ENCODE results near the gene EFCAB8. TPM values are rescaled to one million over a fixed set of nuclear protein-coding genes. Genes with fewer than 3 reads are reported as not detected.

EFCAB8 gene
- total RNA-seq, 2 experiments from 2014 or later = not detected

DNA sequence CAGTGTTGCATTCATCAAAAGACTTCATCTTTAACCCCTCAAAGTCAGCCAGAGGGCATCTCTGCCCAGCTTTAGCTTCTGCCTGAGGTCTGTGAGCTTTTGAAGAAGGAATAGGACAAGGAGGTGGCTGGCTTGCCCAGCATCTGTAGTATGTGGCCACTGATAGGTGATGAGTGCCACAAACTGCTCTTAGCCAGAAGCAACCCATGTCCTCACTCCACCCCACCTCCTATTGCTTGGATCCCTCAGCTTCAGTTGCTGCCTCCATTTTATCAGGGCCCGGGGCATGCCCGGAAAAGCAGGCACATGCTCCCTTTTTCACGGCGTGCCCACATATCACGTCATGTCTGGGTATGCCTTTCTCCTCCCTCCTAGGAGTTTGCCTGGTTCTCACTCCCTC is 11.9 kb upstream of the EFCAB8 start:
- H3K4me3 ChIP-seq (ENCODE audit: low read depth, low read length, poor library complexity, severe bottlenecking) = no peak overlapping the region
- TF ChIP-seq EZH2phosphoT487 (IDR thresholded peaks at IDR 0.05; ENCODE audit: borderline replicate concordance, low read depth, low read length) = no peak
- TF ChIP-seq, protein P1, sequence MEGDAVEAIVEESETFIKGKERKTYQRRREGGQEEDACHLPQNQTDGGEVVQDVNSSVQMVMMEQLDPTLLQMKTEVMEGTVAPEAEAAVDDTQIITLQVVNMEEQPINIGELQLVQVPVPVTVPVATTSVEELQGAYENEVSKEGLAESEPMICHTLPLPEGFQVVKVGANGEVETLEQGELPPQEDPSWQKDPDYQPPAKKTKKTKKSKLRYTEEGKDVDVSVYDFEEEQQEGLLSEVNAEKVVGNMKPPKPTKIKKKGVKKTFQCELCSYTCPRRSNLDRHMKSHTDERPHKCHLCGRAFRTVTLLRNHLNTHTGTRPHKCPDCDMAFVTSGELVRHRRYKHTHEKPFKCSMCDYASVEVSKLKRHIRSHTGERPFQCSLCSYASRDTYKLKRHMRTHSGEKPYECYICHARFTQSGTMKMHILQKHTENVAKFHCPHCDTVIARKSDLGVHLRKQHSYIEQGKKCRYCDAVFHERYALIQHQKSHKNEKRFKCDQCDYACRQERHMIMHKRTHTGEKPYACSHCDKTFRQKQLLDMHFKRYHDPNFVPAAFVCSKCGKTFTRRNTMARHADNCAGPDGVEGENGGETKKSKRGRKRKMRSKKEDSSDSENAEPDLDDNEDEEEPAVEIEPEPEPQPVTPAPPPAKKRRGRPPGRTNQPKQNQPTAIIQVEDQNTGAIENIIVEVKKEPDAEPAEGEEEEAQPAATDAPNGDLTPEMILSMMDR (conservative IDR thresholded peaks at IDR 0.05; ENCODE audit: low read length) = no peak
- H4K20me1 ChIP-seq (ENCODE audit: insufficient read depth, low read length) = no peaks in the 10 kb centered on the region
- H3K4me2 ChIP-seq (ENCODE audit: low read length) = no peak overlapping the region
- CTCF ChIA-PET (ENCODE audit: unreplicated experiment) = no interaction called here
- no TSS peak for BruUV-seq (replicated peaks)
- H3K79me2 ChIP-seq (ENCODE audit: insufficient read depth, low read depth, low read length) = peaks cover 19% of the 10 kb centered on the region; the same call in 1 of the 2 replicates
- H3K9me3 ChIP-seq (ENCODE audit: low read length) = no peaks in the 10 kb centered on the region
- no peak overlapping the region for H2AFZ ChIP-seq (ENCODE audit: low read length)
- H3K27ac ChIP-seq (ENCODE audit: low read depth, low read length, poor library complexity, severe bottlenecking) = no peak overlapping the region
- no peaks in the 10 kb centered on the region for H3K9me2 ChIP-seq (ENCODE audit: insufficient read depth, low read length)
- H3K4me1 ChIP-seq (ENCODE audit: insufficient read depth, low read length, poor library complexity, severe bottlenecking) = no peaks in the 10 kb centered on the region
- POLR2A ChIA-PET = interaction anchor here (0.6 kb wide), 1 partner anchor 9 kb away, joined by 3 read pairs; no protein-coding TSS in a partner anchor
- no peak for DNase-seq (ENCODE audit: low spot score)
- H3K36me3 ChIP-seq (ENCODE audit: insufficient read depth, low read length) = peaks cover 96% of the 10 kb centered on the region
- intact Hi-C loops (cut with micrococcal nuclease; ENCODE audit: unreplicated experiment) = no loop called here

DNA sequence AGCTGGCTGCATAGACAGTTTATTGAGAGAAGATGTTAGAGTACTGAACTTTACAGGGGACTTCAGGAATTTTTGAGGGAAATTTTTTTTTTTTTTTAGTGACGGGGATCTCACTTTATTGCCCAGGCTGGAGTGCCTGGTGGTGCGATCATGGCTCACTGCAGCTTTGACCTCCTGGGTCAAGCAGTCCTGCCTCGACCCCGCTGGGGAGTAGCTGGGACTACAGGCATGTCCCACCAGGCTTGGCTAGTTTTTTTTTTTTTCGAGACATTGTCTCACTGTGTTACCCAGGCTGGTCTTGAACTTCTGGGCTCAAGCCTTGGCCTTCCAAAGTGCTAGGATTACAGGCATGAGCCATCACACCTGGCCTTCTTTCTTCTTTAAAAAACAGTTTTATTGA is 10.8 kb upstream of the EFCAB8 start:
- Histone ChIP-seq H3K36me3 (ENCODE audit: insufficient read depth, low read length) (peaks cover 97% of the 10 kb centered on the region), H3K27ac (ENCODE audit: low read depth, low read length, poor library complexity, severe bottlenecking) (no peak overlapping the region), H3K4me3 (ENCODE audit: low read depth, low read length, poor library complexity, severe bottlenecking) (no peak overlapping the region), H3K4me1 (ENCODE audit: insufficient read depth, low read length, poor library complexity, severe bottlenecking) (no peaks in the 10 kb centered on the region), H4K20me1 (ENCODE audit: insufficient read depth, low read length) (no peaks in the 10 kb centered on the region), H2AFZ (ENCODE audit: low read length) (no peak overlapping the region), H3K4me2 (ENCODE audit: low read length) (no peak overlapping the region), H3K9me3 (ENCODE audit: low read length) (no peaks in the 10 kb centered on the region), H3K79me2 (ENCODE audit: insufficient read depth, low read depth, low read length) (peaks cover 9% of the 10 kb centered on the region; the same call in 1 of the 2 replicates), H3K9me2 (ENCODE audit: insufficient read depth, low read length) (no peaks in the 10 kb centered on the region)
- ChIA-PET POLR2A (no interaction called here), CTCF (ENCODE audit: unreplicated experiment) (no interaction called here)
- no TSS peak for BruUV-seq (replicated peaks)
- intact Hi-C loops (cut with micrococcal nuclease; ENCODE audit: unreplicated experiment) = no loop called here
- TF ChIP-seq, protein P1 (conservative IDR thresholded peaks at IDR 0.05; ENCODE audit: low read length) = no peak
- no peak for TF ChIP-seq EZH2phosphoT487 (IDR thresholded peaks at IDR 0.05; ENCODE audit: borderline replicate concordance, low read depth, low read length)
- no peak for DNase-seq (ENCODE audit: low spot score)

GRCh38 chr20:32848846-32849245 is 9.9 kb upstream of the EFCAB8 start:
- Histone ChIP-seq H3K9me2 (ENCODE audit: insufficient read depth, low read length) (no peaks in the 10 kb centered on the region), H3K79me2 (ENCODE audit: insufficient read depth, low read depth, low read length) (peaks cover 5% of the 10 kb centered on the region; the same call in 1 of the 2 replicates), H4K20me1 (ENCODE audit: insufficient read depth, low read length) (no peaks in the 10 kb centered on the region), H3K4me2 (ENCODE audit: low read length) (no peak overlapping the region), H3K27ac (ENCODE audit: low read depth, low read length, poor library complexity, severe bottlenecking) (no peak overlapping the region), H3K9me3 (ENCODE audit: low read length) (no peaks in the 10 kb centered on the region), H3K4me1 (ENCODE audit: insufficient read depth, low read length, poor library complexity, severe bottlenecking) (no peaks in the 10 kb centered on the region), H3K4me3 (ENCODE audit: low read depth, low read length, poor library complexity, severe bottlenecking) (no peak overlapping the region), H2AFZ (ENCODE audit: low read length) (no peak overlapping the region), H3K36me3 (ENCODE audit: insufficient read depth, low read length) (peaks cover 94% of the 10 kb centered on the region)
- CTCF ChIA-PET (ENCODE audit: unreplicated experiment) = interaction anchor here (0.6 kb wide), 1 partner anchor 27 kb away, joined by 3 read pairs; no protein-coding TSS in a partner anchor
- no peak for TF ChIP-seq EZH2phosphoT487 (IDR thresholded peaks at IDR 0.05; ENCODE audit: borderline replicate concordance, low read depth, low read length)
- TF ChIP-seq, protein P1 (conservative IDR thresholded peaks at IDR 0.05; ENCODE audit: low read length) = no peak
- DNase-seq (ENCODE audit: low spot score) = no peak
- POLR2A ChIA-PET = interaction anchor here (0.9 kb wide), 1 partner anchor 28 kb away, joined by 3 read pairs; no protein-coding TSS in a partner anchor
- no TSS peak for BruUV-seq (replicated peaks)
- intact Hi-C loops (cut with micrococcal nuclease; ENCODE audit: unreplicated experiment) = no loop called here

Measured in OCI-LY7 (cell line).